ENCODE data around the gene TXNDC2.
A peak's percentile ranks its signal among the peaks of the same experiment; 100 is the strongest.

Gene TXNDC2

GRCh38 chr18:9914584-9915290, 29.0 kb downstream of the TXNDC2 start:
- DNase-seq: peak; percentile 65

GRCh38 chr18:9915291-9916076, 29.7 kb downstream of the TXNDC2 start:
- DNase-seq: no peak

- no peak for DNase-seq
These were observed 30.4 kb downstream of the TXNDC2 start for GRCh38 chr18:9916077-9916639.

- no peak for DNase-seq
These were observed 31.0 kb downstream of the TXNDC2 start for GRCh38 chr18:9916808-9917207.

GRCh38 chr18:9918016-9918680, 32.4 kb downstream of the TXNDC2 start:
- no peak for DNase-seq

GRCh38 chr18:9919564-9920232, 33.9 kb downstream of the TXNDC2 start:
- no peak for DNase-seq

- no peak for DNase-seq
These were observed 37.0 kb downstream of the TXNDC2 start for GRCh38 chr18:9922592-9923311.

- no peak for DNase-seq
These were observed 38.7 kb downstream of the TXNDC2 start for GRCh38 chr18:9924371-9924943.

GRCh38 chr18:9925369-9925768, 39.6 kb downstream of the TXNDC2 start:
- DNase-seq: no peak

GRCh38 chr18:9925795-9926194, 40.0 kb downstream of the TXNDC2 start:
- DNase-seq: no peak

- no peak for DNase-seq
These were observed 40.6 kb downstream of the TXNDC2 start for GRCh38 chr18:9926223-9926894.

- no peak for DNase-seq
These were observed 41.2 kb downstream of the TXNDC2 start for GRCh38 chr18:9926977-9927376.

- DNase-seq: no peak
These were observed 41.8 kb downstream of the TXNDC2 start for GRCh38 chr18:9927392-9928063.

- no peak for DNase-seq
These were observed 43.0 kb downstream of the TXNDC2 start for GRCh38 chr18:9928646-9929259.

GRCh38 chr18:9930299-9930884, 44.6 kb downstream of the TXNDC2 start:
- DNase-seq: no peak

- DNase-seq: no peak
These were observed 45.4 kb downstream of the TXNDC2 start for GRCh38 chr18:9931146-9931545.

GRCh38 chr18:9931678-9932077, 45.9 kb downstream of the TXNDC2 start:
- no peak for DNase-seq

- no peak for DNase-seq
These were observed 48.1 kb downstream of the TXNDC2 start for GRCh38 chr18:9933865-9934264.

GRCh38 chr18:9934274-9934673, 48.5 kb downstream of the TXNDC2 start:
- no peak for DNase-seq

Data from effector CD8-positive, alpha-beta T cell (primary cell).